HG03432 (cell line): Measurements from ENCODE around the gene BUD31.

Experiments
- ATAC-seq: cut with Tn5 transposase; IDR thresholded peaks from one replicate; pipeline ENCODE4 v1.9.1; 2021; ENCODE audit warnings: mild to moderate bottlenecking, moderate library complexity; ENCODE audit not compliant: unreplicated experiment

BUD31 gene

GRCh38 chr7:99461221-99461620 is 52.5 kb downstream of the BUD31 start:
- no peak for ATAC-seq

DNA sequence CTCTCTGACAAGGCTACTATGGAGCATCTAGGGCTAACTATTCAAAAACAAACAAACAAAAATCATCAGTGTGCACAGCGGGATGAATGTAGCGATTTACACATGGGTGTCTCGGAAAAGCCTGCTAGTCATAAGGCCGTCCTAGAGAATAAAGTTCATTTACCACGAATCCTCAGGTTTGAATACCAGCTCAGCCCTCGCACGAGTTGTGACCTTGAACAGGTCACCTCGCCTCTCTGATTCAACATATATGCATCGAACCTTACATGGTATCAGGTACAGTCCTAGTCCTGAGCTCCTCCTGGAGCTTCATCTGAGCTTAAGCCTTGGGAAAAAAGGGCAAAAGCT is 56.6 kb downstream of the BUD31 start:
- no peak for ATAC-seq

GRCh38 chr7:99468336-99468918 is 59.7 kb downstream of the BUD31 start:
- ATAC-seq: no peak
